Central memory CD8-positive, alpha-beta T cell (primary cell): Measurements from ENCODE around the gene NGEF.
"Not testable (repeated sequence)": the region's sequence is repeated elsewhere in the genome, so short reads cannot be mapped to it uniquely, and the experiment has no call there.

Experiments
- ATAC-seq: fragments of 150-1000 bp; cut with Tn5 transposase; replicated peaks from 2 replicates; pipeline ENCODE4 v1.10.0; 2022; ENCODE audit warnings: mild to moderate bottlenecking, moderate FRiP score, moderate number of reproducible peaks; ENCODE audit not compliant: poor library complexity, severe bottlenecking; ENCODE audit errors: extremely low read depth
- DNase-seq, 2 donors: peaks; one replicate each; pipeline ENCODE4 v3.0.0; 2021; ENCODE audit warnings: low spot score in 2 of 2
- H3K27ac Mint-ChIP-seq: one replicate; pipeline ENCODE4 v1.8.0; 2022; ENCODE audit warnings: low read depth, mild to moderate bottlenecking, moderate library complexity, mixed read lengths
- H3K27me3 Mint-ChIP-seq: one replicate; pipeline ENCODE4 v1.8.0; 2022; ENCODE audit warnings: mixed read lengths
- H3K36me3 Mint-ChIP-seq: one replicate; pipeline ENCODE4 v1.8.0; 2022; ENCODE audit warnings: mild to moderate bottlenecking, moderate library complexity, mixed read lengths; ENCODE audit not compliant: insufficient read depth
- H3K4me1 Mint-ChIP-seq: one replicate; pipeline ENCODE4 v1.8.0; 2022; ENCODE audit warnings: mixed read lengths
- H3K4me3 Mint-ChIP-seq: one replicate; pipeline ENCODE4 v1.8.0; 2022; ENCODE audit warnings: mild to moderate bottlenecking, moderate library complexity, mixed read lengths
- H3K9me3 Mint-ChIP-seq: one replicate; pipeline ENCODE4 v1.8.0; 2022; ENCODE audit warnings: mixed read lengths

Gene NGEF

GRCh38 chr2:233023761-233024410, 10.8 kb upstream of the NGEF start:
- no peak for DNase-seq
- no peaks in the 10 kb centered on the region for H3K9me3 Mint-ChIP-seq

DNA sequence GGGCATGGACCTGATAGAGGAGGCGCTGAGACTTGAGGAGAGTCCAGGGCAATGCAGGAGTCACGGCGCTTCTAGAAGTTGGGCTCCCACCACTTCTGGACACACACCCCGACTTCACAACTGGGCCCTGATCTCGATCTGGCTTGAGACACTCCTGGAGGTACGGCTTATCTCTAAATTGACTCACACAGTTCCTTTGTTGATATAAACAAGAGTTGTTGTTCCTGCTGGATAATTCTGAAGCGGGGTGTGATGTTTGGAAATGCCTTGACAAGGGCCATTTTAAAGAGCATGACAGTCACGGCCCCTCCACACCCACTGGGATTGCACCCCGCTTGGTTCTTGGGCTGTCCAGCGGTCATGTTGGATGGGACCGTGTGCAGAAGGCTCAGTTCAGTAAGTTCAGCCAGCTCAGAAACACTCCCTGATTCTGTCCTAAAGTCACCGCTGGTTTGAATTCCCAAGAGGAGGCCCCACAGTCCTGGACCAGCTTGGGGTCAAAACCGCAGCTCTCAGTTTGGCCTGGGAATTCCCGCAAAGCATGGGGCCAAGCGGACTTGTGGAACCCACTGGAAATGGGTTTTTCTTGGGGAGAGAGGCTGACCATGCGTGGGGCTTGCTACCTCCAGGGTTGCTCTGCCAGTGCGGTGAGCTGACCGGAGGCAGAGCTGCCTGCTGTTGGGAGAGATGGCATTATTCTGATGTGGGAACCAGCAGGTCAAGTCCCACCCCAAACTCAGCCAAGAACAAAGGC, 10.1 kb upstream of the NGEF start:
- Mint-ChIP-seq H3K9me3 (no peaks in the 10 kb centered on the region), H3K4me3 (no peak overlapping the region), H3K27me3 (no peaks in the 10 kb centered on the region), H3K27ac (no peak overlapping the region), H3K36me3 (no peaks in the 10 kb centered on the region), H3K4me1 (no peaks in the 10 kb centered on the region)
- ATAC-seq (no peak), DNase-seq (no peak)

More at GRCh38 chr2:233023761-233024410, 10.8 kb upstream of the NGEF start:
- ATAC-seq: no peak
- Mint-ChIP-seq H3K4me3 (no peak overlapping the region), H3K27me3 (no peaks in the 10 kb centered on the region), H3K27ac (no peak overlapping the region), H3K36me3 (peaks cover 2% of the 10 kb centered on the region), H3K4me1 (no peaks in the 10 kb centered on the region)

DNA sequence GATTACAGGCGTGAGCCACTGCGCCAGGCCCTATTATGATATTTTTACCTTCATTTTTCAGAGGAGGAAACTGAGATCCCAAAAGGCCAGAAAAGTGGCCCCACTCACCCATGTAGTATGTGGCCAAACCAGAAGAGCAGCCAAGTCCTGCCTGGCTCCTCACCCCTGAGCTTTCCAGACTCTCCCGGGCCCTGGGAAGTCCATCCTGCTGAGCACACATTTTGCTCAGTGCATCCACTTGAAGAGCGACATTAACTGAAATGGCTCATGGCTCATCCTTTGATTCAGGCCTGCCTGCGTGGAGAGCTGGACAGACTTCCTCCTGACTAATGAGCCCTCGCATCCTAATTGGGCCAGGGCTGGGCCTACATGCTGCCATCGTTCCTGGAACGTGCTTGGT, 9.5 kb upstream of the NGEF start:
- no peak overlapping the region for H3K4me3 Mint-ChIP-seq
- H3K9me3 Mint-ChIP-seq: no peaks in the 10 kb centered on the region
- H3K4me1 Mint-ChIP-seq: no peaks in the 10 kb centered on the region
- DNase-seq (no peak), ATAC-seq (no peak)
- no peaks in the 10 kb centered on the region for H3K27me3 Mint-ChIP-seq
- H3K27ac Mint-ChIP-seq: no peak overlapping the region
- H3K36me3 Mint-ChIP-seq: no peaks in the 10 kb centered on the region

DNA sequence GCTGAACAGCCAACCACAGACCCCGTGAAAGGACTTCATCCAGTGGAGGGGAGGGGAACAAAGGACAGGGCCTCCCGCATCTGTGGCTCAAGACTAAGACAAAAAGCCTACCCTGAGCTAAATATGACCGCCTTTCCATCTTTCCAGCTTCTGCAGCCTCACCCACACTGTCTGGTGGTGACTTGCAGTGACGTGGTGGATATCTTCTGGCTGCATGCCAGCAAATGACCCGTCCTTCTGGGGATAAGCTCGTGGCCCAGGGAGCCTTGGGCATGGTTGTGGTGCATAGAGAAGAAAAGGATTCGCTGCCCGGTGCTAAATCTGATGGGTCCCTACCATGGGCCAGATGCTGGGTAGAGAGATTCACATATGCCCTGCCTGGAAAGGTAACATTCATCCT, 8.7 kb upstream of the NGEF start:
- H3K36me3 Mint-ChIP-seq: no peaks in the 10 kb centered on the region
- ATAC-seq (no peak), DNase-seq (no peak)
- H3K9me3 Mint-ChIP-seq: no peaks in the 10 kb centered on the region
- no peaks in the 10 kb centered on the region for H3K27me3 Mint-ChIP-seq
- no peaks in the 10 kb centered on the region for H3K4me1 Mint-ChIP-seq
- H3K4me3 Mint-ChIP-seq: no peak overlapping the region
- no peak overlapping the region for H3K27ac Mint-ChIP-seq

DNA sequence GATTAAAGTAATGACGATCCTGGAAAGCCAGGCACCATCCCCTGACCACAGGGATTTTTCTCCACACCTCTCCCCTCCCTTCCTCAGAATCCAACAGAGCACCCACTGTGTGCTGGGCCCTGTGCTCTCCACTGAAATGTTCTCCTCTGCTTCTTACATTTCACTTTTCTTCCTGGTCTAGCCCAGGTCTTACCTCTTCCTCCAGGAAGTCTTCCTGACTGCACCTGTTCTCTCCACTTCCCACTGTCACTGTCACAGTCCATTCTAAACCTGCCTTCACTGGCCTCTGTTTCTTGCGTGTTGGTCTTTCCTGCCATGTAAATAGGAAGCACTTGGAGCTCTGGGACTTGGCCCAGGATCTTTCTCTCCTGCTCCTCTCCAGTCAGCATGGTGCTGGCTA, 7.4 kb upstream of the NGEF start:
- Mint-ChIP-seq H3K9me3 (peaks cover 2% of the 10 kb centered on the region), H3K27ac (no peak overlapping the region), H3K36me3 (no peaks in the 10 kb centered on the region), H3K4me1 (no peaks in the 10 kb centered on the region), H3K4me3 (no peak overlapping the region), H3K27me3 (no peaks in the 10 kb centered on the region)
- DNase-seq (no peak), ATAC-seq (no peak)

DNA sequence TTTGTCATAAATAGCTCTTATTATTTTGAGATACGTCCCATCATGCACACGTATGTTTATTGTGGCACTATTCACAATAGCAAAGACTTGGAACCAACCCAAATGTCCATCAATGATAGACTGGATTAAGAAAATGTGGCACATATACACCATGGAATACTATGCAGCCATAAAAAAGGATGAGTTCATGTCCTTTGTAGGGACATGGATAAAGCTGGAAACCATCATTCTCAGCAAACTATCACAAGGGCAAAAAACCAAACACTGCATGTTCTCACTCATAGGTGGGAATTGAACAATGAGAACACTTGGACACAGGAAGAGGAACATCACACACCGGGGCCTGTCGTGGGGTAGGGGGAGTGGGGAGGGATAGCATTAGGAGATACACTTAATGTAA, 6.6 kb upstream of the NGEF start:
- H3K36me3 Mint-ChIP-seq, ATAC-seq, H3K4me3 Mint-ChIP-seq, H3K4me1 Mint-ChIP-seq, DNase-seq, H3K9me3 Mint-ChIP-seq, H3K27ac Mint-ChIP-seq, H3K27me3 Mint-ChIP-seq: not testable (repeated sequence)

DNA sequence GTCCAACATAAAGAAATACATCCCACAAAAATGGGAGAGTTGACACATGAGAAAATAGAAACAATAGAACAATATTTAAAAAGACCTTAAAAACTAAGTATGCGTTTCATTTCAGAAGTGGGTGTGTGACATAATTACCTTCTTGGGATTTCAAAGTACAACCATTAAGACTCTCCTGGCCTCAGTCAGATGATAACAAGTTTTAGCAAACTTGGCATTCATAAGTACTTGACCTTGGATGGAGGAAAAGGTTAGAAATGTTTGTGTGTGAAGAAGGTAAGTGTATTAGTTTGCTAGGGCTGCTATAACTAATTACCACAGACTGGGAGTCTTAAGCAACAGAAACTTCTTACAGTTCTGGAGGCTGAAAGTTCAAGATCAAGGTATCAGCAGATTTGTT, 4.9 kb upstream of the NGEF start:
- Mint-ChIP-seq H3K4me3 (no peak overlapping the region), H3K27ac (no peak overlapping the region), H3K27me3 (no peaks in the 10 kb centered on the region), H3K9me3 (peaks cover 6% of the 10 kb centered on the region), H3K36me3 (no peaks in the 10 kb centered on the region), H3K4me1 (no peaks in the 10 kb centered on the region)
- ATAC-seq: no peak
- DNase-seq: no peak

- DNase-seq (no peak), ATAC-seq (no peak)
- peaks cover 6% of the 10 kb centered on the region for H3K9me3 Mint-ChIP-seq
- H3K27me3 Mint-ChIP-seq: peaks cover 14% of the 10 kb centered on the region
- no peaks in the 10 kb centered on the region for H3K36me3 Mint-ChIP-seq
- H3K4me3 Mint-ChIP-seq: no peak overlapping the region
- H3K4me1 Mint-ChIP-seq: no peaks in the 10 kb centered on the region
- no peak overlapping the region for H3K27ac Mint-ChIP-seq
Observed at GRCh38 chr2:233015019-233015645, 2.1 kb upstream of the NGEF start.

DNA sequence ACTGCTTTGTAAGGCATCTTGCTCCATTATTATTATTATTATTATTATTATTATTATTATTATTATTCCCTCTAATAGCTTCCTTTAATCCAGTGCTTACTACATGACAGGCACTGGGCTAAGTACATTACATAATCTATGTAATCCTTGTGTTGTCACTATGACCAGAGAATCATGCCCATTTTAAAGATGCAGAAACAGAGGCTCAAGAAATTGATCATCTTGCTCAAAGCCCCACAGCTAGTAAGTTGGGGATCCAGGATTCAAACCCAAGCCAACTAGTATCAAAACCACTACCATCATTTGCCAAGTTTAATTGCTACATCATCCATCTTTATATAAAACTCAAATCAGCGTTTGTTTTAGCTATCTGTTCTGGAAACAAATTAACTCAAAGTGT, 594 bp upstream of the NGEF start:
- no peak overlapping the region for H3K4me3 Mint-ChIP-seq
- no peaks in the 10 kb centered on the region for H3K36me3 Mint-ChIP-seq
- no peak overlapping the region for H3K27ac Mint-ChIP-seq
- ATAC-seq (no peak), DNase-seq (no peak)
- no peaks in the 10 kb centered on the region for H3K4me1 Mint-ChIP-seq
- H3K9me3 Mint-ChIP-seq: peaks cover 6% of the 10 kb centered on the region
- peaks cover 14% of the 10 kb centered on the region for H3K27me3 Mint-ChIP-seq

GRCh38 chr2:233012301-233012971, 620 bp downstream of the NGEF start:
- no peaks in the 10 kb centered on the region for H3K36me3 Mint-ChIP-seq
- no peak overlapping the region for H3K4me3 Mint-ChIP-seq
- H3K27ac Mint-ChIP-seq: no peak overlapping the region
- DNase-seq: no peak
- peaks cover 6% of the 10 kb centered on the region for H3K9me3 Mint-ChIP-seq
- peaks cover 14% of the 10 kb centered on the region for H3K27me3 Mint-ChIP-seq
- no peaks in the 10 kb centered on the region for H3K4me1 Mint-ChIP-seq
- no peak for ATAC-seq

GRCh38 chr2:233011702-233012131, 1.3 kb downstream of the NGEF start:
- Mint-ChIP-seq H3K27me3 (peaks cover 14% of the 10 kb centered on the region), H3K36me3 (no peaks in the 10 kb centered on the region), H3K4me1 (no peaks in the 10 kb centered on the region), H3K27ac (no peak overlapping the region), H3K4me3 (no peak overlapping the region), H3K9me3 (peaks cover 6% of the 10 kb centered on the region)
- ATAC-seq (no peak), DNase-seq (no peak)

- DNase-seq (no peak), ATAC-seq (no peak)
- no peak overlapping the region for H3K27ac Mint-ChIP-seq
- H3K9me3 Mint-ChIP-seq: peaks cover 6% of the 10 kb centered on the region
- H3K4me1 Mint-ChIP-seq: no peaks in the 10 kb centered on the region
- H3K27me3 Mint-ChIP-seq: peaks cover 14% of the 10 kb centered on the region
- H3K36me3 Mint-ChIP-seq: no peaks in the 10 kb centered on the region
- no peak overlapping the region for H3K4me3 Mint-ChIP-seq
Observed at GRCh38 chr2:233011268-233011650, 1.8 kb downstream of the NGEF start.
